GM19467 (cell line): ENCODE results near the gene C17orf67.
"Not testable (repeated sequence)": the region's sequence is repeated elsewhere in the genome, so short reads cannot be mapped to it uniquely, and the experiment has no call there.

ENCODE experiments used
- ATAC-seq: cut with Tn5 transposase; IDR thresholded peaks from one replicate; pipeline ENCODE4 v1.9.1; 2021; ENCODE audit warnings: mild to moderate bottlenecking, moderate library complexity; ENCODE audit not compliant: unreplicated experiment

C17orf67 gene

DNA sequence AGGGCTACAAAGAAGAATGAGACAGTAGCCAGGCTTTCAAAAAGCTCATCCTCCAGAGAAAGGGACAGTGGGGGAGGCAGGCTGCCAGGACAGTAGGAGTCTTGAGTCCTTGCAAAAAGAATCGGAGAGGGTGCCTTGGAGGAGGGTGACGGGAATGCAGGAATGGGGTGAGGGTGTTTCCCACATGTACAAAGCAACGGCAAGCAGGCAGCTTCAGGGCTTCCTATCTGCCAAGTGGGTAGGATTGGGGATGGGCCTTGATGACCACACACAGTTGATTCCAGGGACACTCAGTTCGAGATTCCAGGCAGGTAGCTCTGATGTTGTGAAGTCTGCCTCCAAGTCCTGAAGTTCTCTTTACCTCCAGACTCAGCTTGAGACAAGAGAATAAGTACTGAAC, 54.4 kb downstream of the C17orf67 start:
- ATAC-seq, result no peak

GRCh38 chr17:56778898-56779297, 54.8 kb downstream of the C17orf67 start:
- no peak for ATAC-seq

- no peak for ATAC-seq
Observed at GRCh38 chr17:56777859-56778258, 55.9 kb downstream of the C17orf67 start.

- ATAC-seq, result no peak
Observed at GRCh38 chr17:56774650-56775049, 59.1 kb downstream of the C17orf67 start.

DNA sequence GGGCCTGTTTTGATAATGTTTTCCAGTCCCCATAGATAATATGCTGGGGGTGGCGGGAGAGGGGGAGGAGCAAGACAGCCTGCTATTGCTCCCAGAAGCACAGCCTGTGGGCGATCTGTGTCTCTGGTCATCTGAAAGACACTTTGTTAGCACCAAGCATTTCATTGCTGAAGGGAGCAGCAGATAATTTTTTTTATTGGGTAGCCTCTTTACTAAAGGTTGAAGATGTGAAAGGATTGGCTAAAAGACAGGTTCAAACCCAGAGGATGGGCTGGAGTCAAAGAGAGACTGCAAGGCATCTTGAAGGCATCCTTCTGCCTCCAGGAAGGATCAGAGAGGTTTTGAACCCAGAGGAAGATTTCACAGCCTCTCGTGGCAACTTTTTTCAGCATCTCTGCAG, 60.6 kb downstream of the C17orf67 start:
- no peak for ATAC-seq

DNA sequence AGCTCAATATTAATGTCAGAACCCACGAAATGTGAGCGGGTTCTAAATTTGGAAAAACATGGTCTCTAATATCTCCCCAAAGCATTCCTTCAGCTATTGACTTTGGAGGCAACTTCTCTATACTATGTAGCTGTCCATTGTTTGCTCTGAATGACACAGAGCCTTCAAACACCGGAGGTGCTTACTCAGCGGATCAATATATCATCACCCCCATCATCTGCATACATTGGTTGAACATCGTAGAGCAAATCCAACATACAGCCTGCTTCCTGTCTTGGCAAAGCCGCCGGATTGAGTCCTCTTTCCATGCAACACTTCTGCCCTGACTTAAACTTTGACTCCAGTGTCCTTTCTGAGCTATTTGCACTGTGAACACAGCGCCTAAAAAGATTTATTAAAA, 61.3 kb downstream of the C17orf67 start:
- no peak for ATAC-seq

DNA sequence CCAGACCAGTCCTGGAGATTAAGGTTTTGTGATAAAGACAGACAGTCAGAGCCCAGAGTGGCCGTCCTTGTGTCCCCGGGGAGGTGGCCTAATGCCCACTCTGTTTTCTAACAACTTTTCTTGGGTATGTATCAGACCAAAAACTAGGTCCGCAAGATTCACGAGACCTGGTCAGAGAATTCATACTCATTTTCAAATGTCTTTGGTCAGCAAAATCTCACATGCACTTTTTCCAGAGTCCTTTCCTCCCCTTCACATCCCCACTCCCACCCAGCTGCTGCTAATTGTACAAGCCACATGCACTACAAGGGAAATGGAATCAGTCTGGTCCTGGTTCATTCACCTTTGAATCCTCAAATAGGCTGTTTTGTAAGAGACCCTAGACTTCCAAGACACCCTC, 61.7 kb downstream of the C17orf67 start:
- no peak for ATAC-seq

GRCh38 chr17:56771563-56771962, 62.2 kb downstream of the C17orf67 start:
- ATAC-seq, result no peak

GRCh38 chr17:56770427-56770826, 63.3 kb downstream of the C17orf67 start:
- ATAC-seq, result no peak

DNA sequence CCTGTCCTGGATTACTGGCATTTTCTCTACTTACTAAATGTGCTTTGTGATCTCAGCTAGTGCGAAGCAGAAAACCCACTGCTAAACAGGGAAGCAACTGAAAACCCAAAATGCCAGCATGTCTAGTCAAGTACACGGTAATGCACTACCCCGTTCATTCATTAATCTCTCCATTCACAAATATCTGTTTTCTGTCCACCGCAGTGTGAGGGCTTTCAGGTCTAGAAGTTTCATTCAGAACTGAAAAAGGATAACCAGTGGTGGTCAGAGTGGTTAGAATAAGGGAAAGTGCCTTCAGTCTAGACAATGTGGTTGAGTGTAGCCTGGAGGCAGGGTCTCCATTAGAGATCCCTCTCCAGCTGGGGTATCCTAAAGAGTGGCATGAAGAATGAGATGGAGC, 68.3 kb downstream of the C17orf67 start:
- no peak for ATAC-seq

- ATAC-seq, result no peak
Observed at GRCh38 chr17:56762988-56763387, 70.7 kb downstream of the C17orf67 start.

GRCh38 chr17:56762144-56762543, 71.6 kb downstream of the C17orf67 start:
- ATAC-seq, result no peak

- no peak for ATAC-seq
Observed at GRCh38 chr17:56761387-56761786, 72.3 kb downstream of the C17orf67 start.

GRCh38 chr17:56757611-56758010, 76.1 kb downstream of the C17orf67 start:
- not testable (repeated sequence) for ATAC-seq

DNA sequence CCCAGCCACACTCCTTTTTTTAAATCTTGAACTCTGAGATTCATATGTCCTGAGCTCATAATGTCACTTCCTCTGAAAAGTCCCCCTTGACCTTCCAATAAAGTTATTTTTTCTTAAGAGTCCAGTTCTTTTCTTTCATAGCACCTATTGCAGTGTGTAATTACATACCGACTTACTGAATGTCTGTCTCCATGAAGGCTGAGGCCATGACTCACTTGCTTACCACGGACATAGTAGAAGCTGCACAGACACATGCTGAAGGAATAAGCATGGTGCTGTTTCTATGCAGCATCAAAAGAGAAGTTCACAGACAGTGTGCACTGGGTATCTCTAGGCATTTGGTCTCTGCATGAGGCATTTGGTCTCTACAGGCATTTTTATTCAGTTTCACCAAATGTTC, 77.2 kb downstream of the C17orf67 start:
- ATAC-seq, result no peak

DNA sequence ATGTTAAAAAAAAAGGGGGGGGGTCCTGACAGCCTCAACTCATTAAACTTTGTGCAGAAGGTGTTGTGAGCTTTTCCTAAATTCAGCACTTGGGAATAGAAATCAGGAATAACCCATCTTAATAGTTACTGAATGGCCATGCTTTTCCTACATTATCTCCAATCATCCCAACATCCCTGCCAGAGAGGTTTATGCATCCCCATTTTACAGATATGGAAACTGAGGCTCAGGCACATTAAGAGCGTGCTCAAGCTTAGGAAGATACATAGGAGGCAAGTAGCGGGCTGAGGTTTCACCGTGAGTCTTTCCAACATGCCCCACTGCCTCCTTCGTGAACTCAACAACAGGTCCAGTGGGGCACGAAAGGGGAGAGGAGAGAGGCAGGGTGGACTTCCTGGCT, 78.4 kb downstream of the C17orf67 start:
- ATAC-seq, result no peak

- no peak for ATAC-seq
Observed at GRCh38 chr17:56754523-56755208, 79.1 kb downstream of the C17orf67 start.

GRCh38 chr17:56752263-56752836, 81.4 kb downstream of the C17orf67 start:
- no peak for ATAC-seq

GRCh38 chr17:56751145-56751738, 82.5 kb downstream of the C17orf67 start:
- no peak for ATAC-seq

DNA sequence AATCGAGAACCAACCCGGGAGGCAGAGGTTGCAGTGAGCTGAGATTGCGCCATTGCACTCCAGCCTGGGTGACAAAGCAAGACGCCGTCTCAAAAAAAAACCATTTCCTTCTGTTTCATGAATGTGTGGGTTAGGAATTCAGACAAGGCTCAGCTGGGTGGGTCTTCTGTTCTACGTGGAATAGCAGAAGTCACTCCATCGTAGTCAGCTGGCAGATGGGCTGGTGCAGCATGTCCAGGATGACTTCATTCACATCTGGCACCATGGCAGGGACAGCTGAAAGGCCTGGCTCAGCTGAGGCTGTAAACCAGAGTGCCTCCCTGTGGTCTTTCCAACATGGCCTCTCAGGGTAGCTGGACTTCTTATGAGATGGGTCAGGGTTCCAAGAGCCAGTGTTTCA, 89.0 kb downstream of the C17orf67 start:
- no peak for ATAC-seq

DNA sequence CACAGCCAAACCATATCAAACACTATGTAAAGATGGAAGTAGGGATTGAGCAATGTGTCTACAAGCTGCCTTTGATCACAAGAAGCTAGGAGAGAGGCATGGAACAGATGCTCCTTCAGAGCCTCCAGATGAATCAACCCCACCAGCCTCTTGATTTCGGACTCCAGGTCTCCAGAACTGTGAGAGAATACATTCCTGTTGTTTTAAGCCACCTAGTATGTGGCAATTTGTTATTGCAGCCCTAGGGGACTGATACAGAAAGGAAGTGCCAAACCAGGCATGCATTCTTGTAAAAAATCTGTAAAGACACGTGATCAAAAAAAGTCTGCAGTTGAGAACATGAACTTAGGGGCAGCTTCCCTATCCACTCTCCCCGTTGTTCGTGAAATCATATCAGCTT, 91.1 kb downstream of the C17orf67 start:
- ATAC-seq, result no peak
